ENCODE data around the gene SCAMP1. TPM values are rescaled to one million over a fixed set of nuclear protein-coding genes. Genes with fewer than 3 reads are reported as not detected.
"Not testable (repeated sequence)": the region's sequence is repeated elsewhere in the genome, so short reads cannot be mapped to it uniquely, and the experiment has no call there.

Gene SCAMP1
- total and polyA plus RNA-seq, 9 donors: 13.6 to 38.8 (median 35.5) TPM

- WGBS, 3 donors: 19 to 42% (median 30%) methylated on average over 4 of the region's 4 CpGs
- Histone ChIP-seq H3K27ac (no peak overlapping the region), H3K9me3 (no peaks in the 10 kb centered on the region), H3K36me3 (no peaks in the 10 kb centered on the region), H3K4me3 (no peak overlapping the region), H3K4me1 (ENCODE audit: insufficient read depth) (peaks cover 2% of the 10 kb centered on the region), H3K27me3 (no peaks in the 10 kb centered on the region)
- no peak for TF ChIP-seq EP300 (IDR thresholded peaks at IDR 0.05)
- no peak for TF ChIP-seq CTCF (IDR thresholded peaks at IDR 0.05)
- TF ChIP-seq POLR2A (IDR thresholded peaks at IDR 0.05): no peak
- no peak for DNase-seq
- intact Hi-C loops (cut with DNase I): no loop called here
Observed at GRCh38 chr5:78354066-78354670, 6.2 kb upstream of the SCAMP1 start.

DNA sequence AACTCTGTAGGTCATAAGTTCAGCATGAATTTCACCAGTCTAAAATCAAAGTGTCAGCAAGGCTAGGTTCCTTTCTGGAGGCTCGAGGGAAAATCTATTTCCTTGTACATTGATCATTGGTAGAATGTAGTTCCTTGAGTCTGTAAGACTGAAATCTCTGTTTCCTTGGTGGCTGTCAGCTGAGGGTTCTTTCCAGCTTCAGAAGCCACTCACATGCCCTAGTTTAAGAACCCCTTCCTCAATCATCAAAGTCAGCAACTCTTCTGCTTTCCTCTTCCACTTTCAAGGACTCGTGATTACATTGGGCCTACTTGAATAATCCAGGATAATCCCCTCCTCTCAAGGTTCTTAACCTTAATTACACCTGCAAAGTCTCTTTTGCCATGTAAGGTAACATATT, 4.9 kb upstream of the SCAMP1 start:
- no peaks in the 10 kb centered on the region for H3K36me3 ChIP-seq
- no peak overlapping the region for H3K4me3 ChIP-seq
- H3K27me3 ChIP-seq: no peaks in the 10 kb centered on the region
- no peak for DNase-seq
- H3K27ac ChIP-seq: no peak overlapping the region
- H3K9me3 ChIP-seq: no peaks in the 10 kb centered on the region
- peaks cover 5% of the 10 kb centered on the region for H3K4me1 ChIP-seq (ENCODE audit: insufficient read depth)
- 86 to 94% (median 93%) methylated on average over 2 of the region's 2 CpGs for WGBS, 3 donors
- TF ChIP-seq EP300 (IDR thresholded peaks at IDR 0.05) (no peak), CTCF (IDR thresholded peaks at IDR 0.05) (no peak), POLR2A (IDR thresholded peaks at IDR 0.05) (no peak)
- intact Hi-C loops (cut with DNase I): loop anchor here in 1 of 4 donors (5.0 kb wide), 1 partner anchor 53 kb away; no protein-coding TSS in a partner anchor

GRCh38 chr5:78359455-78359830, 974 bp upstream of the SCAMP1 start:
- DNase-seq; H3K4me1 ChIP-seq (ENCODE audit: insufficient read depth); H3K27me3 ChIP-seq; H3K9me3 ChIP-seq; H3K36me3 ChIP-seq: not testable (repeated sequence)
- H3K4me3 ChIP-seq: peak overlapping the region; percentile 99
- WGBS, 3 donors: 58 to 70% (median 65%) methylated on average over 19 of the region's 19 CpGs
- H3K27ac ChIP-seq: peak overlapping the region; percentile 70 to 78
- intact Hi-C loops (cut with DNase I): loop anchor here in 1 of 4 donors (5.0 kb wide), 1 partner anchor 57 kb away; no protein-coding TSS in a partner anchor

GRCh38 chr5:78360674-78360923, 182 bp downstream of the SCAMP1 start:
- WGBS, 3 donors: 0% methylated on average over 2 to 26 of the region's 26 CpGs
- TF ChIP-seq CTCF (IDR thresholded peaks at IDR 0.05) (no peak), EP300 (IDR thresholded peaks at IDR 0.05) (no peak), POLR2A (IDR thresholded peaks at IDR 0.05) (no peak)
- intact Hi-C loops (cut with DNase I): loop anchor here in 3 of 4 donors (5.0 kb wide), 2 partner anchors 63 to 68 kb away; partner anchors contain the start of gene AP3B1 (in 2 of the 3)

GRCh38 chr5:78360924-78361630, 660 bp downstream of the SCAMP1 start:
- DNase-seq: peak; percentile 35 to 68 (median 63)
- peak overlapping the region; percentile 99 for H3K4me3 ChIP-seq
- H3K27me3 ChIP-seq: no peaks in the 10 kb centered on the region
- 0 to 1% (median 0%) methylated on average over 32 to 36 of the region's 36 CpGs for WGBS, 3 donors
- no peaks in the 10 kb centered on the region for H3K9me3 ChIP-seq
- H3K36me3 ChIP-seq: no peaks in the 10 kb centered on the region
- intact Hi-C loops (cut with DNase I): loop anchor here in 3 of 4 donors (5.0 kb wide), 2 partner anchors 64 to 69 kb away; partner anchors contain the start of gene AP3B1 (in 2 of the 3)
- TF ChIP-seq EP300 (IDR thresholded peaks at IDR 0.05): no peak
- peaks cover 5% of the 10 kb centered on the region for H3K4me1 ChIP-seq (ENCODE audit: insufficient read depth)
- H3K27ac ChIP-seq: peak overlapping the region; percentile 70 to 78

More at GRCh38 chr5:78360674-78360923, 182 bp downstream of the SCAMP1 start:
- peak overlapping the region; percentile 99 for H3K4me3 ChIP-seq
- H3K36me3 ChIP-seq: no peaks in the 10 kb centered on the region
- no peaks in the 10 kb centered on the region for H3K9me3 ChIP-seq
- H3K27me3 ChIP-seq: no peaks in the 10 kb centered on the region
- H3K4me1 ChIP-seq (ENCODE audit: insufficient read depth): peaks cover 5% of the 10 kb centered on the region
- H3K27ac ChIP-seq: peak overlapping the region; percentile 70 to 78
- DNase-seq: no peak
